HG03135 (cell line): ENCODE data around the gene TFPI2.
"Not testable (repeated sequence)": the region's sequence is repeated elsewhere in the genome, so short reads cannot be mapped to it uniquely, and the experiment has no call there.

Source experiments
- ATAC-seq: cut with Tn5 transposase; IDR thresholded peaks from one replicate; pipeline ENCODE4 v1.9.1; 2021; ENCODE audit warnings: mild to moderate bottlenecking, moderate library complexity; ENCODE audit not compliant: unreplicated experiment

Gene TFPI2

GRCh38 chr7:93890464-93891068, at the start of gene TFPI2:
Gene TFPI2, minus strand, starts transcription at chr7:93890753. Its CDS starts 75 bp downstream, at chr7:93890678.
- ATAC-seq: peak; percentile 53

- no peak for ATAC-seq
Measured at GRCh38 chr7:93938293-93938692, 47.7 kb upstream of the TFPI2 start.

- ATAC-seq: no peak
Measured at GRCh38 chr7:93937818-93938217, 47.3 kb upstream of the TFPI2 start.

GRCh38 chr7:93935102-93935501, 44.5 kb upstream of the TFPI2 start:
- ATAC-seq: no peak

GRCh38 chr7:93933156-93933555, 42.6 kb upstream of the TFPI2 start:
- no peak for ATAC-seq

- no peak for ATAC-seq
Measured at GRCh38 chr7:93931655-93932054, 41.1 kb upstream of the TFPI2 start.

- ATAC-seq: no peak
Measured at GRCh38 chr7:93927585-93927984, 37.0 kb upstream of the TFPI2 start.

GRCh38 chr7:93926800-93927199, 36.2 kb upstream of the TFPI2 start:
- ATAC-seq: no peak

- ATAC-seq: no peak
Measured at GRCh38 chr7:93923942-93924341, 33.4 kb upstream of the TFPI2 start.

GRCh38 chr7:93923296-93923695, 32.7 kb upstream of the TFPI2 start:
- ATAC-seq: no peak

- ATAC-seq: peak; percentile 86
Measured at GRCh38 chr7:93921607-93922566, 31.3 kb upstream of the TFPI2 start, which contains the start of gene GNG11. Gene GNG11, plus strand, starts transcription at chr7:93921735. Its CDS starts 403 bp downstream, at chr7:93922138.

GRCh38 chr7:93921186-93921585, 30.6 kb upstream of the TFPI2 start:
- no peak for ATAC-seq

GRCh38 chr7:93920496-93921182, 30.1 kb upstream of the TFPI2 start:
- no peak for ATAC-seq

- not testable (repeated sequence) for ATAC-seq
Measured at GRCh38 chr7:93916315-93916714, 25.8 kb upstream of the TFPI2 start.

GRCh38 chr7:93915888-93916287, 25.3 kb upstream of the TFPI2 start:
- not testable (repeated sequence) for ATAC-seq

GRCh38 chr7:93915206-93915842, 24.8 kb upstream of the TFPI2 start:
- not testable (repeated sequence) for ATAC-seq

GRCh38 chr7:93914581-93915066, 24.1 kb upstream of the TFPI2 start:
- ATAC-seq: no peak

- no peak for ATAC-seq
Measured at GRCh38 chr7:93913197-93913596, 22.6 kb upstream of the TFPI2 start.

GRCh38 chr7:93911661-93912060, 21.1 kb upstream of the TFPI2 start:
- ATAC-seq: not testable (repeated sequence)

GRCh38 chr7:93911242-93911641, 20.7 kb upstream of the TFPI2 start:
- ATAC-seq: not testable (repeated sequence)
